Common myeloid progenitor, CD34-positive (primary cell): ENCODE data around the gene PIWIL1.

Experiments
- CTCF ChIA-PET: fragments of 350-600 bp; sonication (Branson Sonifier 250); formaldehyde crosslinking; loops from one replicate; lab custom pipeline; 2021; ENCODE audit warnings: antibody characterized with exemption; lab: Charles Lee
- POLR2A ChIA-PET: fragments of 350-600 bp; sonication (Branson Sonifier 250); formaldehyde crosslinking; loops from one replicate; lab custom pipeline; 2021; ENCODE audit warnings: antibody characterized with exemption; lab: Charles Lee
- DNase-seq, 3 donors: peaks; one replicate each; pipeline versions ENCODE4 v3.0.0 to v3.0.0-alpha.2; 2013
- H3K27ac ChIP-seq, 2 experiments: 1 replicate in 1 of 2; 2 replicates in 1 of 2; pipeline ENCODE4 v1.7.0; 2013; ENCODE audit warnings: inconsistent platforms in 2 of 2, low read length in 2 of 2, mild to moderate bottlenecking in 2 of 2, low read depth in 1 of 2, moderate library complexity in 1 of 2; ENCODE audit not compliant: severe bottlenecking in 2 of 2, insufficient read depth in 1 of 2, poor library complexity in 1 of 2
- H3K27me3 ChIP-seq, 5 experiments: replicated peaks in 2 of 5; 1 replicate in 3 of 5; 2 replicates in 2 of 5; pipeline versions ENCODE4 v1.6.1 to v1.7.0; 2013; ENCODE audit warnings: low read length in 4 of 5, mild to moderate bottlenecking in 2 of 5, moderate library complexity in 2 of 5, inconsistent platforms in 1 of 5; ENCODE audit not compliant: insufficient read depth in 5 of 5, control insufficient read depth in 4 of 5
- H3K36me3 ChIP-seq, 4 experiments: 1 replicate in 2 of 4; 2 replicates in 2 of 4; pipeline versions ENCODE4 v1.6.1 to v1.7.0; 2013; ENCODE audit warnings: low read length in 3 of 4, control low read depth in 1 of 4, mild to moderate bottlenecking in 1 of 4; ENCODE audit not compliant: control insufficient read depth in 4 of 4, insufficient read depth in 4 of 4
- H3K4me1 ChIP-seq, 4 experiments: 1 replicate in 3 of 4; 2 replicates in 1 of 4; pipeline versions ENCODE4 v1.6.1 to v1.7.1; 2013; ENCODE audit warnings: low read length in 3 of 4, mild to moderate bottlenecking in 3 of 4, control low read depth in 1 of 4, inconsistent platforms in 1 of 4, moderate library complexity in 1 of 4; ENCODE audit not compliant: control insufficient read depth in 4 of 4, insufficient read depth in 4 of 4; ENCODE audit errors: control extremely low read depth in 1 of 4
- H3K4me3 ChIP-seq, 7 experiments: 1 replicate in 4 of 7; 2 replicates in 3 of 7; pipeline versions ENCODE4 v1.5.1 to v1.7.0; 2013; ENCODE audit warnings: mild to moderate bottlenecking in 7 of 7, low read length in 6 of 7, moderate library complexity in 6 of 7, inconsistent platforms in 2 of 7, low read depth in 2 of 7, control low read depth in 1 of 7; ENCODE audit not compliant: insufficient read depth in 4 of 7, control insufficient read depth in 1 of 7; ENCODE audit errors: extremely low read depth in 1 of 7
- H3K9me3 ChIP-seq, 5 experiments: 1 replicate in 4 of 5; 2 replicates in 1 of 5; pipeline versions ENCODE4 v1.6.1 to v1.7.1; 2013; ENCODE audit warnings: low read length in 4 of 5, mild to moderate bottlenecking in 2 of 5, inconsistent platforms in 1 of 5, low read depth in 1 of 5, moderate library complexity in 1 of 5; ENCODE audit not compliant: control insufficient read depth in 4 of 5, insufficient read depth in 2 of 5; ENCODE audit errors: control extremely low read depth in 1 of 5
- whole genome bisulfite sequencing: methylation state at CpG from one replicate; pipeline ENCODE4 v1.1.5; 2013; ENCODE audit not compliant: insufficient coverage; 5-methylcytosine and 5-hydroxymethylcytosine counted together

The PIWIL1 gene

GRCh38 chr12:130344529-130344928 is 6.8 kb downstream of the PIWIL1 start:
- DNase-seq, result no peak
- no peak overlapping the region for H3K27ac ChIP-seq
- no peaks in the 10 kb centered on the region for H3K36me3 ChIP-seq
- CTCF ChIA-PET, result no interaction called here
- H3K4me1 ChIP-seq, result peaks cover 0 to 3% (median 0%) of the 10 kb centered on the region in 4 experiments
- peaks cover 0 to 3% (median 0%) of the 10 kb centered on the region in 5 experiments for H3K9me3 ChIP-seq
- POLR2A ChIA-PET, result no interaction called here
- peaks cover 4 to 38% (median 22%) of the 10 kb centered on the region in 5 experiments for H3K27me3 ChIP-seq
- no peak overlapping the region for H3K4me3 ChIP-seq

- no peak overlapping the region for H3K4me3 ChIP-seq
- no peaks in the 10 kb centered on the region for H3K36me3 ChIP-seq
- CTCF ChIA-PET, result no interaction called here
- H3K27me3 ChIP-seq, result peaks cover 2 to 38% (median 15%) of the 10 kb centered on the region in 5 experiments
- no peaks in the 10 kb centered on the region for H3K4me1 ChIP-seq
- WGBS, result no CpG with 5 or more reads among the region's 1 CpG
- H3K27ac ChIP-seq, result no peak overlapping the region
- no peak for DNase-seq
- peaks cover 0 to 3% (median 0%) of the 10 kb centered on the region in 5 experiments for H3K9me3 ChIP-seq
- POLR2A ChIA-PET, result no interaction called here
Measured at GRCh38 chr12:130345292-130345691, 7.6 kb downstream of the PIWIL1 start.

GRCh38 chr12:130347588-130347987 is 9.9 kb downstream of the PIWIL1 start:
- POLR2A ChIA-PET, result no interaction called here
- peaks cover 4 to 32% (median 8%) of the 10 kb centered on the region in 5 experiments for H3K27me3 ChIP-seq
- no peaks in the 10 kb centered on the region for H3K36me3 ChIP-seq
- no peak for DNase-seq
- whole genome bisulfite sequencing, result 74% methylated on average over 3 of the region's 7 CpGs
- no peak overlapping the region for H3K27ac ChIP-seq
- H3K4me3 ChIP-seq, result no peak overlapping the region
- no peaks in the 10 kb centered on the region for H3K4me1 ChIP-seq
- H3K9me3 ChIP-seq, result no peaks in the 10 kb centered on the region
- CTCF ChIA-PET, result no interaction called here

- Histone ChIP-seq H3K27ac (no peak overlapping the region), H3K9me3 (no peaks in the 10 kb centered on the region), H3K4me1 (no peaks in the 10 kb centered on the region), H3K4me3 (no peak overlapping the region), H3K27me3 (peaks cover 0 to 47% (median 6%) of the 10 kb centered on the region in 5 experiments), H3K36me3 (no peaks in the 10 kb centered on the region)
- POLR2A ChIA-PET, result no interaction called here
- CTCF ChIA-PET, result interaction anchor here (0.8 kb wide), 1 partner anchor 8 kb away, joined by 3 read pairs; no protein-coding TSS in a partner anchor
- WGBS, result 94% methylated on average over 2 of the region's 2 CpGs
- DNase-seq, result no peak
Measured at GRCh38 chr12:130350715-130351114, 13.0 kb downstream of the PIWIL1 start.

GRCh38 chr12:130351326-130351725 is 13.6 kb downstream of the PIWIL1 start:
- Histone ChIP-seq H3K4me1 (no peaks in the 10 kb centered on the region), H3K27me3 (peaks cover under 1 to 52% (median 6%) of the 10 kb centered on the region in 5 experiments), H3K9me3 (no peaks in the 10 kb centered on the region), H3K36me3 (no peaks in the 10 kb centered on the region), H3K4me3 (no peak overlapping the region), H3K27ac (no peak overlapping the region)
- WGBS, result 100% methylated on average over 2 of the region's 5 CpGs
- POLR2A ChIA-PET, result no interaction called here
- DNase-seq, result no peak
- CTCF ChIA-PET, result no interaction called here

GRCh38 chr12:130353081-130353480 is 15.4 kb downstream of the PIWIL1 start:
- peaks cover 3 to 65% (median 9%) of the 10 kb centered on the region in 5 experiments for H3K27me3 ChIP-seq

GRCh38 chr12:130354407-130354806 is 16.7 kb downstream of the PIWIL1 start:
- H3K27ac ChIP-seq, result no peak overlapping the region
- no peak overlapping the region for H3K4me3 ChIP-seq
- 68% methylated on average over 7 of the region's 7 CpGs for WGBS
- H3K36me3 ChIP-seq, result no peaks in the 10 kb centered on the region
- POLR2A ChIA-PET, result no interaction called here
- no peaks in the 10 kb centered on the region for H3K9me3 ChIP-seq
- CTCF ChIA-PET, result no interaction called here
- H3K4me1 ChIP-seq, result no peaks in the 10 kb centered on the region
- H3K27me3 ChIP-seq, result peaks cover 3 to 74% (median 15%) of the 10 kb centered on the region in 5 experiments
- no peak for DNase-seq

More at GRCh38 chr12:130353081-130353480, 15.4 kb downstream of the PIWIL1 start:
- no peak for DNase-seq
- Histone ChIP-seq H3K36me3 (no peaks in the 10 kb centered on the region), H3K27ac (no peak overlapping the region), H3K9me3 (no peaks in the 10 kb centered on the region), H3K4me1 (no peaks in the 10 kb centered on the region), H3K4me3 (no peak overlapping the region)
- ChIA-PET CTCF (no interaction called here), POLR2A (no interaction called here)
